ENCODE data around the gene NTPCR.

GRCh38 chr1:232901255-232901654, 49.2 kb upstream of the NTPCR start:
- TF ChIP-seq POLR2A (IDR thresholded peaks at IDR 0.05; ENCODE audit: low read length) (no peak), CTCF (IDR thresholded peaks at IDR 0.05) (no peak), EP300 (IDR thresholded peaks at IDR 0.05) (no peak), HES2 (IDR thresholded peaks at IDR 0.05) (no peak), MAX (IDR thresholded peaks at IDR 0.05) (no peak), SREBF2 (IDR thresholded peaks at IDR 0.05) (no peak), NPAS2 (CRISPR knock-in tag; IDR thresholded peaks at IDR 0.05; ENCODE audit: borderline replicate concordance) (no peak), CEBPB (IDR thresholded peaks at IDR 0.05) (no peak), BCL3 (IDR thresholded peaks at IDR 0.05) (no peak), RAD21 (conservative IDR thresholded peaks at IDR 0.05 in 1 of 2, IDR thresholded peaks at IDR 0.05 in 1 of 2) (no peak)
